PC-3 (cell line): ENCODE data around the gene EPB41L2. TPM values are rescaled to one million over a fixed set of nuclear protein-coding genes. Genes with fewer than 3 reads are reported as not detected.

ENCODE experiments used
- ATAC-seq: fragments of 200-7000 bp; cut with Tn5 transposase; 2 replicates; pipeline ENCODE4 v1.9.1; 2020; ENCODE audit warnings: mild to moderate bottlenecking, moderate library complexity
- BruUV-seq: library from RNA; stranded (reverse); fragments of 400-500 nt; replicated peaks from 2 replicates; lab custom pipeline; 2021; lab: Mats Ljungman, UMichigan
- CTCF ChIA-PET: fragments of 300-600 bp; sonication (Branson Sonifier 250); formaldehyde crosslinking; loops from one replicate; lab custom pipeline; 2022; ENCODE audit warnings: antibody characterized with exemption; lab: Charles Lee
- POLR2A ChIA-PET: fragments of 300-600 bp; sonication (Branson Sonifier 250); formaldehyde crosslinking; loops from one replicate; lab custom pipeline; 2022; ENCODE audit warnings: antibody characterized with exemption; ENCODE audit not compliant: unreplicated experiment; lab: Charles Lee
- DNase-seq: peaks from one replicate; pipeline ENCODE4 v3.0.0-alpha.2; 2015
- H2AFZ ChIP-seq: fragments of 300-600 bp; sonication (generic); 2 replicates; pipeline ENCODE4 v1.6.0; 2016; ENCODE audit warnings: antibody characterized with exemption, low read length
- H3F3A ChIP-seq: fragments of 300-600 bp; sonication (generic); one replicate; pipeline ENCODE4 v1.6.0; 2017; ENCODE audit warnings: antibody characterized with exemption, low read length, control low read depth, mild to moderate bottlenecking; ENCODE audit not compliant: unreplicated experiment
- H3K27ac ChIP-seq: fragments of 300-600 bp; sonication (generic); 2 replicates; pipeline ENCODE4 v1.5.1; 2016; ENCODE audit warnings: mild to moderate bottlenecking, low read length
- H3K27me3 ChIP-seq: fragments of 300-600 bp; sonication (generic); 2 replicates; pipeline ENCODE4 v1.6.1; 2016; ENCODE audit warnings: low read length, mixed read lengths
- H3K36me3 ChIP-seq: fragments of 300-600 bp; sonication (generic); 2 replicates; pipeline ENCODE4 v1.6.1; 2016; ENCODE audit warnings: low read depth, mixed run types, low read length, mixed read lengths
- H3K4me1 ChIP-seq: fragments of 300-600 bp; sonication (generic); 2 replicates; pipeline ENCODE4 v1.5.1; 2016; ENCODE audit warnings: low read length; ENCODE audit not compliant: insufficient read depth
- H3K4me2 ChIP-seq: fragments of 300-600 bp; sonication (generic); 2 replicates; pipeline ENCODE4 v1.6.0; 2016; ENCODE audit warnings: low read length
- H3K4me3 ChIP-seq: fragments of 300-600 bp; sonication (generic); 2 replicates; pipeline ENCODE4 v1.5.1; 2016; ENCODE audit warnings: mild to moderate bottlenecking, low read length, mixed read lengths
- H3K79me2 ChIP-seq: fragments of 300-600 bp; sonication (generic); 2 replicates; pipeline ENCODE4 v1.6.1; 2017; ENCODE audit warnings: low read length, mixed read lengths
- H3K9ac ChIP-seq: fragments of 300-600 bp; sonication (generic); 2 replicates; pipeline ENCODE4 v1.6.0; 2016; ENCODE audit warnings: mild to moderate bottlenecking, low read length
- H3K9me2 ChIP-seq: fragments of 300-600 bp; sonication (generic); replicated peaks from 2 replicates; pipeline ENCODE4 v1.6.1; 2016; ENCODE audit warnings: mixed run types, low read length, mixed read lengths
- H3K9me3 ChIP-seq: fragments of 300-600 bp; sonication (generic); 2 replicates; pipeline ENCODE4 v1.6.1; 2016; ENCODE audit warnings: low read length, mixed read lengths
- H4K20me1 ChIP-seq: fragments of 300-600 bp; sonication (generic); 2 replicates; pipeline ENCODE4 v1.6.1; 2016; ENCODE audit warnings: low read length, mixed read lengths
- EZH2 ChIP-seq: fragments of 300-600 bp; sonication (generic); IDR thresholded peaks from one replicate; pipeline ENCODE4 v1.6.1; 2017; ENCODE audit warnings: antibody characterized with exemption, mild to moderate bottlenecking, low read length; ENCODE audit not compliant: unreplicated experiment
- EZH2phosphoT487 ChIP-seq: fragments of 300-600 bp; sonication (generic); IDR thresholded peaks from 2 replicates; pipeline ENCODE4 v1.6.1; 2018; ENCODE audit warnings: mild to moderate bottlenecking, antibody characterized with exemption, low read length, borderline replicate concordance
- intact Hi-C: fragments of 100-400 bp; cut with micrococcal nuclease; formaldehyde crosslinking; loops from 2 replicates; pipeline ENCODE4 v1.9.0; 2023
- total RNA-seq: library from RNA; depleted of rRNA; stranded (reverse); fragments of >200 nt; gene quantifications from 2 replicates; pipeline ENCODE4 v1.2.3, GENCODE V29; 2014
- TF ChIP-seq, protein P1 (sequence below): fragments of 300-600 bp; sonication (generic); conservative IDR thresholded peaks from 2 replicates; pipeline ENCODE4 v1.5.1; 2017; ENCODE audit warnings: antibody characterized with exemption, low read depth, mild to moderate bottlenecking, low read length

The EPB41L2 gene
- total RNA-seq, 1 experiment from 2014 or later: 26.9 TPM

GRCh38 chr6:131035582-131035981 is 27.5 kb downstream of the EPB41L2 start:
- Histone ChIP-seq H2AFZ (no peak overlapping the region), H3K9me2 (no peaks in the 10 kb centered on the region), H3F3A (no peaks in the 10 kb centered on the region), H3K79me2 (peaks cover 62% of the 10 kb centered on the region), H3K9me3 (no peaks in the 10 kb centered on the region), H3K27me3 (no peaks in the 10 kb centered on the region), H4K20me1 (no peaks in the 10 kb centered on the region; the same call in 1 of the 2 replicates), H3K27ac (no peak overlapping the region), H3K36me3 (no peaks in the 10 kb centered on the region), H3K4me2 (no peak overlapping the region), H3K9ac (no peak overlapping the region), H3K4me1 (no peaks in the 10 kb centered on the region), H3K4me3 (no peak overlapping the region)
- intact Hi-C loops: no loop called here
- ChIA-PET CTCF (no interaction called here), POLR2A (no interaction called here)
- TF ChIP-seq, protein P1, sequence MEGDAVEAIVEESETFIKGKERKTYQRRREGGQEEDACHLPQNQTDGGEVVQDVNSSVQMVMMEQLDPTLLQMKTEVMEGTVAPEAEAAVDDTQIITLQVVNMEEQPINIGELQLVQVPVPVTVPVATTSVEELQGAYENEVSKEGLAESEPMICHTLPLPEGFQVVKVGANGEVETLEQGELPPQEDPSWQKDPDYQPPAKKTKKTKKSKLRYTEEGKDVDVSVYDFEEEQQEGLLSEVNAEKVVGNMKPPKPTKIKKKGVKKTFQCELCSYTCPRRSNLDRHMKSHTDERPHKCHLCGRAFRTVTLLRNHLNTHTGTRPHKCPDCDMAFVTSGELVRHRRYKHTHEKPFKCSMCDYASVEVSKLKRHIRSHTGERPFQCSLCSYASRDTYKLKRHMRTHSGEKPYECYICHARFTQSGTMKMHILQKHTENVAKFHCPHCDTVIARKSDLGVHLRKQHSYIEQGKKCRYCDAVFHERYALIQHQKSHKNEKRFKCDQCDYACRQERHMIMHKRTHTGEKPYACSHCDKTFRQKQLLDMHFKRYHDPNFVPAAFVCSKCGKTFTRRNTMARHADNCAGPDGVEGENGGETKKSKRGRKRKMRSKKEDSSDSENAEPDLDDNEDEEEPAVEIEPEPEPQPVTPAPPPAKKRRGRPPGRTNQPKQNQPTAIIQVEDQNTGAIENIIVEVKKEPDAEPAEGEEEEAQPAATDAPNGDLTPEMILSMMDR: no peak
- TF ChIP-seq EZH2 (no peak), EZH2phosphoT487 (no peak)
- ATAC-seq: no peak
- BruUV-seq: no TSS peak
- DNase-seq: no peak

DNA sequence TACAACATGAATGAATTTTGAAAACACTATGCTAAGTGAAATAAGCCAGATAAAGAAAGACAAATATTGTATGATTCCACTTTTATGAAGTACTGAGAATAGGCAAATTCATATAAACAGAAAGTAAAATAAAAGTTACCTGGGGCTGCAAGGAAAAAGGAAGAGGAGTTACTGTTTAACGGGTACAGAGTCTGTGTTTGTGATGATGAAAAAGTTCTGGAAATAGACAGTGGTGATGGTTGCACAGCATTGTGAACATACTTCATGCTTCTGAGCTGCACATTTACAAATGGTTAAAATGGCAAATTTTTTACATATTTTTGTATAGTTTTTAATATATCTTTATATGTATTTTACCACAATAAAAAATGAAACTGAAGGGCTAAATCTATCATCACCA is 29.4 kb downstream of the EPB41L2 start:
- no peaks in the 10 kb centered on the region for H3K36me3 ChIP-seq
- intact Hi-C loops: no loop called here
- H3K4me1 ChIP-seq: no peaks in the 10 kb centered on the region; the same call in 1 of the 2 replicates
- TF ChIP-seq, protein P1: no peak
- no peak for TF ChIP-seq EZH2
- TF ChIP-seq EZH2phosphoT487: no peak
- no peaks in the 10 kb centered on the region for H3K9me3 ChIP-seq
- no peaks in the 10 kb centered on the region for H3K27me3 ChIP-seq
- no peak overlapping the region for H3K4me2 ChIP-seq
- H3K9me2 ChIP-seq: no peaks in the 10 kb centered on the region
- H3K79me2 ChIP-seq: peaks cover 59% of the 10 kb centered on the region
- BruUV-seq: no TSS peak
- CTCF ChIA-PET: no interaction called here
- H3K4me3 ChIP-seq: no peak overlapping the region
- no peak overlapping the region for H2AFZ ChIP-seq
- POLR2A ChIA-PET: no interaction called here
- H4K20me1 ChIP-seq: no peaks in the 10 kb centered on the region; the same call in 1 of the 2 replicates
- H3F3A ChIP-seq: no peaks in the 10 kb centered on the region
- ATAC-seq: no peak
- H3K9ac ChIP-seq: no peak overlapping the region
- no peak for DNase-seq
- H3K27ac ChIP-seq: no peak overlapping the region

GRCh38 chr6:131029626-131030297 is 33.3 kb downstream of the EPB41L2 start:
- no peaks in the 10 kb centered on the region for H3K9me3 ChIP-seq
- no peak overlapping the region for H3K9ac ChIP-seq
- no peak for ATAC-seq
- CTCF ChIA-PET: no interaction called here
- H3F3A ChIP-seq: no peaks in the 10 kb centered on the region
- no peaks in the 10 kb centered on the region for H4K20me1 ChIP-seq
- no peaks in the 10 kb centered on the region for H3K27me3 ChIP-seq
- TF ChIP-seq, protein P1: no peak
- H3K4me2 ChIP-seq: no peak overlapping the region
- no peak for DNase-seq
- intact Hi-C loops: no loop called here
- POLR2A ChIA-PET: no interaction called here
- H3K36me3 ChIP-seq: no peaks in the 10 kb centered on the region
- H3K4me1 ChIP-seq: peaks cover 7% of the 10 kb centered on the region
- H3K9me2 ChIP-seq: no peaks in the 10 kb centered on the region
- H3K79me2 ChIP-seq: peaks cover 63% of the 10 kb centered on the region
- no TSS peak for BruUV-seq
- H3K4me3 ChIP-seq: no peak overlapping the region
- no peak overlapping the region for H2AFZ ChIP-seq
- H3K27ac ChIP-seq: no peak overlapping the region
